Endothelial cell of umbilical vein (primary cell): ENCODE data around the gene ARL5C. TPM values are rescaled to one million over a fixed set of nuclear protein-coding genes. Genes with fewer than 3 reads are reported as not detected.

Experiments
- BruUV-seq: library from RNA; stranded (reverse); fragments of 400-500 nt; replicated peaks from 2 replicates; lab custom pipeline; 2021; lab: Mats Ljungman, UMichigan
- CTCF ChIA-PET: fragments of 300-600, 350-600 bp; sonication (Branson Sonifier 250); formaldehyde crosslinking; loops from one replicate; lab custom pipeline; 2021; ENCODE audit warnings: antibody characterized with exemption, inconsistent platforms; lab: Charles Lee
- POLR2A ChIA-PET: fragments of 300-600, 350-600 bp; sonication (Branson Sonifier 250); formaldehyde crosslinking; loops from one replicate; lab custom pipeline; 2021; ENCODE audit warnings: antibody characterized with exemption, inconsistent platforms; lab: Charles Lee
- DNase-seq: peaks from one replicate; pipeline ENCODE4 v3.0.0-alpha.2; 2011; ENCODE audit warnings: low read depth, low spot score
- FAIRE-seq: peaks from 2 replicates; lab custom pipeline; 2011; peaks lifted over from hg19 to GRCh38; lab: Jason Lieb, UNC
- H2AFZ ChIP-seq: 2 replicates; pipeline ENCODE4 v1.6.0; 2012; ENCODE audit warnings: low read depth, low read length, control low read depth, inconsistent platforms
- H3K27ac ChIP-seq: 2 replicates; pipeline ENCODE4 v1.5.1; 2011; ENCODE audit warnings: low read depth, mild to moderate bottlenecking, control low read depth, low read length, moderate library complexity; ENCODE audit not compliant: insufficient read depth
- H3K27me3 ChIP-seq, 2 experiments: 2 replicates each; pipeline versions ENCODE4 v1.6.0 to v1.6.1; 2011; ENCODE audit warnings: low read length in 2 of 2, mixed read lengths in 1 of 2; ENCODE audit not compliant: control insufficient read depth in 2 of 2, insufficient read depth in 2 of 2
- H3K36me3 ChIP-seq, 2 experiments: 2 replicates in 1 of 2; 3 replicates in 1 of 2; pipeline ENCODE4 v1.5.1; 2011; ENCODE audit warnings: low read length in 2 of 2, mild to moderate bottlenecking in 1 of 2, moderate library complexity in 1 of 2; ENCODE audit not compliant: control insufficient read depth in 2 of 2, insufficient read depth in 2 of 2; ENCODE audit errors: extremely low read depth in 1 of 2
- H3K4me1 ChIP-seq: 3 replicates; pipeline ENCODE4 v1.5.1; 2011; ENCODE audit warnings: mild to moderate bottlenecking, low read length; ENCODE audit not compliant: control insufficient read depth, insufficient read depth; ENCODE audit errors: extremely low read depth
- H3K4me2 ChIP-seq: 2 replicates; pipeline ENCODE4 v1.6.1; 2011; ENCODE audit warnings: low read length, control low read depth, mixed read lengths; ENCODE audit not compliant: insufficient read depth
- H3K4me3 ChIP-seq, 3 experiments: fragments of 200-600 bp in 1 of 3; sonication (generic), shearing (Covaris generic) in 1 of 3; replicated peaks in 1 of 3; 2 replicates each; pipeline ENCODE4 v1.5.1; 2011 to 2016; ENCODE audit warnings: control low read depth in 3 of 3, low read length in 3 of 3, mild to moderate bottlenecking in 2 of 3, inconsistent platforms in 1 of 3, low read depth in 1 of 3, moderate library complexity in 1 of 3; ENCODE audit not compliant: insufficient read depth in 1 of 3
- H3K79me2 ChIP-seq: 2 replicates; pipeline ENCODE4 v1.6.0; 2012; ENCODE audit warnings: low read length, inconsistent platforms; ENCODE audit not compliant: control insufficient read depth, insufficient read depth
- H3K9ac ChIP-seq: replicated peaks from 2 replicates; pipeline ENCODE3; 2011; ENCODE audit warnings: low read length, control low read depth; ENCODE audit not compliant: insufficient read depth; ENCODE audit errors: extremely low read depth
- H3K9me1 ChIP-seq: replicated peaks from 3 replicates; pipeline ENCODE4 v1.6.0; 2011; ENCODE audit warnings: mild to moderate bottlenecking, low read length; ENCODE audit not compliant: control insufficient read depth, insufficient read depth; ENCODE audit errors: extremely low read depth
- H3K9me3 ChIP-seq: replicated peaks from 2 replicates; pipeline ENCODE4 v1.5.1; 2012; ENCODE audit warnings: low read length, inconsistent platforms; ENCODE audit not compliant: control insufficient read depth, insufficient read depth
- H4K20me1 ChIP-seq: replicated peaks from 2 replicates; pipeline ENCODE3; 2011; ENCODE audit warnings: mild to moderate bottlenecking, low read length; ENCODE audit not compliant: control insufficient read depth, insufficient read depth; ENCODE audit errors: extremely low read depth
- EZH2 ChIP-seq: IDR thresholded peaks from 2 replicates; pipeline ENCODE4 v1.6.1; 2012; ENCODE audit warnings: borderline replicate concordance, low read depth, mild to moderate bottlenecking, moderate library complexity, low read length, inconsistent platforms; ENCODE audit not compliant: severe bottlenecking
- FOS ChIP-seq: IDR thresholded peaks from 2 replicates; pipeline ENCODE4 v1.6.1; 2011; ENCODE audit warnings: mild to moderate bottlenecking, low read length, moderate library complexity, borderline replicate concordance; ENCODE audit not compliant: insufficient read depth
- JUN ChIP-seq: IDR thresholded peaks from 2 replicates; pipeline ENCODE4 v1.6.1; 2011; ENCODE audit warnings: borderline replicate concordance, low read depth; ENCODE audit not compliant: insufficient read length, insufficient read depth
- MYC ChIP-seq: IDR thresholded peaks from one replicate; pipeline ENCODE4 v1.6.1; 2011; ENCODE audit warnings: mild to moderate bottlenecking, low read depth, low read length
- POLR2A ChIP-seq: IDR thresholded peaks from 2 replicates; pipeline ENCODE4 v1.6.1; 2012; ENCODE audit warnings: low read depth, mild to moderate bottlenecking, control low read depth, low read length
- dilution Hi-C: fragments of 300-500 bp; cut with MboI; formaldehyde crosslinking; loops from one replicate; pipeline ENCODE4 v1.15.0; 2019; ENCODE audit warnings: low sequenced_read_pairs; ENCODE audit not compliant: extremely low pct_ligation_motif_present
- intact Hi-C: fragments of 100-400 bp; cut with micrococcal nuclease; formaldehyde crosslinking; loops from one replicate; pipeline ENCODE4 v1.10.0; 2022
- polyA plus RNA-seq, 4 experiments: library from polyadenylated mRNA; depleted of rRNA in 3 of 4; stranded (reverse) in 3 of 4; unstranded in 1 of 4; fragments of >200 nt; gene quantifications; 2 replicates each; pipeline versions ENCODE4 v1.2.1 to v1.2.3, GENCODE V29; 2011 to 2012; ENCODE audit warnings: missing spikeins in 1 of 4
- total RNA-seq: library from RNA; stranded (reverse); gene quantifications from 2 replicates; pipeline ENCODE4 v1.2.3, GENCODE V29; 2021
- TF ChIP-seq, protein P1 (sequence below), 2 donors: IDR thresholded peaks; 1 replicate in 1 of 2; 2 replicates in 1 of 2; pipeline ENCODE4 v1.5.1; 2011; ENCODE audit warnings: low read length in 2 of 2, mild to moderate bottlenecking in 2 of 2, moderate library complexity in 2 of 2, control low read depth in 1 of 2, inconsistent platforms in 1 of 2, low read depth in 1 of 2; ENCODE audit not compliant: insufficient read depth in 1 of 2; ENCODE audit errors: extremely low read depth in 1 of 2

Gene ARL5C
- total and polyA plus RNA-seq, 2 donors (not counting 3 experiments of a cell fraction or from before 2014, with no cell fraction given) = not detected

- H3K79me2 ChIP-seq = no peaks in the 10 kb centered on the region
- CTCF ChIA-PET = interaction anchor here (0.5 to 1.1 kb wide), 3 partner anchors 10 to 142 kb away, joined by 3 to 5 read pairs (median 3); no protein-coding TSS in a partner anchor
- no peak for TF ChIP-seq MYC
- TF ChIP-seq POLR2A = no peak
- no peak for TF ChIP-seq EZH2
- no peak for TF ChIP-seq FOS
- TF ChIP-seq, protein P1, sequence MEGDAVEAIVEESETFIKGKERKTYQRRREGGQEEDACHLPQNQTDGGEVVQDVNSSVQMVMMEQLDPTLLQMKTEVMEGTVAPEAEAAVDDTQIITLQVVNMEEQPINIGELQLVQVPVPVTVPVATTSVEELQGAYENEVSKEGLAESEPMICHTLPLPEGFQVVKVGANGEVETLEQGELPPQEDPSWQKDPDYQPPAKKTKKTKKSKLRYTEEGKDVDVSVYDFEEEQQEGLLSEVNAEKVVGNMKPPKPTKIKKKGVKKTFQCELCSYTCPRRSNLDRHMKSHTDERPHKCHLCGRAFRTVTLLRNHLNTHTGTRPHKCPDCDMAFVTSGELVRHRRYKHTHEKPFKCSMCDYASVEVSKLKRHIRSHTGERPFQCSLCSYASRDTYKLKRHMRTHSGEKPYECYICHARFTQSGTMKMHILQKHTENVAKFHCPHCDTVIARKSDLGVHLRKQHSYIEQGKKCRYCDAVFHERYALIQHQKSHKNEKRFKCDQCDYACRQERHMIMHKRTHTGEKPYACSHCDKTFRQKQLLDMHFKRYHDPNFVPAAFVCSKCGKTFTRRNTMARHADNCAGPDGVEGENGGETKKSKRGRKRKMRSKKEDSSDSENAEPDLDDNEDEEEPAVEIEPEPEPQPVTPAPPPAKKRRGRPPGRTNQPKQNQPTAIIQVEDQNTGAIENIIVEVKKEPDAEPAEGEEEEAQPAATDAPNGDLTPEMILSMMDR (IDR thresholded peaks at IDR 0.05; ENCODE audit: extremely low read depth in 1 of 2, insufficient read depth in 1 of 2, low read depth in 1 of 2, low read length in 2 of 2) = no peak
- no peak for TF ChIP-seq JUN
- H2AFZ ChIP-seq = no peak overlapping the region
- H3K36me3 ChIP-seq = no peaks in the 10 kb centered on the region
- dilution Hi-C loops = no loop called here
- no peaks in the 10 kb centered on the region for H3K4me1 ChIP-seq
- H3K9me3 ChIP-seq = no peaks in the 10 kb centered on the region
- intact Hi-C loops = no loop called here
- no peak overlapping the region for H3K9ac ChIP-seq
- no peaks in the 10 kb centered on the region for H3K27me3 ChIP-seq
- H4K20me1 ChIP-seq = no peaks in the 10 kb centered on the region
- no peak for DNase-seq
- no peak for FAIRE-seq
- POLR2A ChIA-PET = no interaction called here
- no peak overlapping the region for H3K27ac ChIP-seq
- no peak overlapping the region for H3K4me2 ChIP-seq
- H3K4me3 ChIP-seq = no peak overlapping the region
- H3K9me1 ChIP-seq = no peaks in the 10 kb centered on the region
- no TSS peak for BruUV-seq
Observed at GRCh38 chr17:39125143-39125875, 40.7 kb downstream of the ARL5C start.
